ENCODE results near the gene FOXJ3.

DNA sequence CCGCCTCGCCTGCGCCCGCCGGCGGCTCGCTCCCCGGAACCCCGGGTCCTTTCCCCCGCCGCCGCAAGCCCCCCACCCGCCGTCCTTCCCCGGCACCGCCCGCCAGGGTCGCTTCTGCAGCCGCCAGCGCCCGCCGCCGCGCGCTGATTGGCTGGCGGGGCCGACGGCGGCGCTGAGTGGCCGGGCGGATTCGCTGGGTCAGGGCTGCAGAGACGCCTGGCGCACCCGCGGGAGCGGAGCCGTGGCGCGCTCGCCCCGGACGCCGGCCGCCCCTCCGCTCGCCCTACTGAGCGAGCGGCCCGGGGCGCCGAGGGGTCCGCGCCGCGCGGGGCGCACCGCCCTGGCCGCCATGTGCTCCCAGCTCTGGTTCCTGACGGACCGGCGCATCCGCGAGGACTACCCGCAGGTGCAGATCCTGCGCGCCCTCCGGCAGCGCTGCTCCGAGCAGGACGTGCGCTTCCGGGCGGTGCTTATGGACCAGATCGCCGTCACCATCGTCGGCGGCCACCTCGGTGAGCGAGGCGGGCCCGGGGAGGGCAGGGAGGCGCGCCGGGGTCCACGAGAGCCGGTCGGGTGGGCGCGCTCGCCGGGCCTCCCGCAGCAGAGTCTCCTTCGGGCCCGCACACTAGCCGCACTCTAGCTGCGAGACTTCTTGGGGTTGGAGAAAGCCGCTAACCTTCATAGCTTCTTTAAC is 45.7 kb upstream of the FOXJ3 start, which contains the start of gene RIMKLA:
- TF ChIP-seq CTCF (IDR thresholded peaks at IDR 0.05) (peak in 1 of 3 experiments; percentile 5), POLR2A (IDR thresholded peaks at IDR 0.05; ENCODE audit: low read depth) (no peak)

Data from esophagus muscularis mucosa (tissue), 3 donors.